Mucosa of descending colon (tissue), 3 donors: ENCODE data around the gene C8G. TPM values are rescaled to one million over a fixed set of nuclear protein-coding genes. Genes with fewer than 3 reads are reported as not detected.

ENCODE experiments used
- ATAC-seq: fragments of 200-7000 bp; cut with Tn5 transposase; one replicate; pipeline ENCODE4 v1.9.1; 2020; ENCODE audit warnings: mild to moderate bottlenecking, moderate library complexity
- DNase-seq, 3 donors: peaks; one replicate each; pipeline ENCODE4 v3.0.0-alpha.2; 2020
- H3K36me3 ChIP-seq: fragments of 200-600 bp; one replicate; pipeline ENCODE4 v1.8.0; 2021; ENCODE audit warnings: low read depth, mild to moderate bottlenecking
- H3K4me1 ChIP-seq: fragments of 200-600 bp; one replicate; pipeline ENCODE4 v1.8.0; 2021; ENCODE audit warnings: low read depth, mild to moderate bottlenecking
- H3K4me3 ChIP-seq: fragments of 200-600 bp; one replicate; pipeline ENCODE4 v1.8.0; 2021; ENCODE audit warnings: mild to moderate bottlenecking
- H3K9me3 ChIP-seq: fragments of 200-600 bp; one replicate; pipeline ENCODE4 v1.8.0; 2021; ENCODE audit warnings: mild to moderate bottlenecking
- CTCF ChIP-seq: fragments of 200-600 bp; IDR thresholded peaks from one replicate; pipeline ENCODE4 v1.8.0; 2022; ENCODE audit warnings: antibody characterized with exemption, mild to moderate bottlenecking
- intact Hi-C, 2 donors: fragments of 100-400 bp; cut with DNase I in 1 of 2; cut with micrococcal nuclease in 1 of 2; formaldehyde crosslinking; loops; one replicate each; pipeline versions ENCODE4 v1.11.0 to v1.11.1; 2022; cut with DNase I, micrococcal nuclease
- total RNA-seq, 3 donors: library from RNA; stranded (reverse); fragmentation: NEBNext Ultra II Directional in 2 of 3; extraction: Animal tissue kit (Norgen Biotek cat#: 25700) in 2 of 3; gene quantifications; one replicate each; pipeline versions ENCODE4 v1.2.1 to v1.2.4, GENCODE V29; 2021 to 2023
- donor health status: DM: no; HTN: no; CAD: no; lungs with moderate emphysema.
- donor health status: DM: no; HTN: no; CAD: no.
- donor health status: DM: no; HTN: yes; CAD: no.

Gene C8G
- total RNA-seq, 3 donors from 2014 or later, result 3.2 to 15.4 (median 10.4) TPM

- no peak for ATAC-seq
- Histone ChIP-seq H3K9me3 (no peaks in the 10 kb centered on the region), H3K4me1 (peaks cover 38% of the 10 kb centered on the region), H3K36me3 (no peaks in the 10 kb centered on the region), H3K4me3 (no peak within 1 kb of the TSS)
- intact Hi-C loops, result no loop called here
- TF ChIP-seq CTCF, result no peak
- DNase-seq, result peak; percentile 47 to 63 (median 55)
Measured at GRCh38 chr9:136951541-136952320, 6.7 kb downstream of the C8G start, which contains the start of gene LCN12. TSS of gene LCN12 (plus strand) at chr9:136952273. CDS start at chr9:136952328, 55 bp downstream.

GRCh38 chr9:136952321-136952850 lies 7.3 kb downstream of the C8G start:
- H3K9me3 ChIP-seq, result no peaks in the 10 kb centered on the region
- DNase-seq (peak in 1 of 3 donors; percentile 54), ATAC-seq (no peak)
- TF ChIP-seq CTCF, result no peak
- intact Hi-C loops, result no loop called here
- H3K4me1 ChIP-seq, result peaks cover 38% of the 10 kb centered on the region
- H3K4me3 ChIP-seq, result no peak overlapping the region
- no peaks in the 10 kb centered on the region for H3K36me3 ChIP-seq

- no peaks in the 10 kb centered on the region for H3K9me3 ChIP-seq
- DNase-seq (peak in 2 of 3 donors; percentile 28 to 44), ATAC-seq (no peak)
- no peaks in the 10 kb centered on the region for H3K36me3 ChIP-seq
- TF ChIP-seq CTCF, result no peak
- H3K4me3 ChIP-seq, result no peak overlapping the region
- peaks cover 32% of the 10 kb centered on the region for H3K4me1 ChIP-seq
- intact Hi-C loops, result no loop called here
Measured at GRCh38 chr9:136952876-136953770, 8.1 kb downstream of the C8G start.

- DNase-seq, result peak in 1 of 3 donors; percentile 28
- ATAC-seq, result no peak
- intact Hi-C loops, result no loop called here
- Histone ChIP-seq H3K36me3 (no peaks in the 10 kb centered on the region), H3K4me1 (peaks cover 25% of the 10 kb centered on the region), H3K4me3 (no peak overlapping the region), H3K9me3 (no peaks in the 10 kb centered on the region)
- TF ChIP-seq CTCF, result no peak
Measured at GRCh38 chr9:136953771-136954269, 8.8 kb downstream of the C8G start.

GRCh38 chr9:136954270-136955083 lies 9.4 kb downstream of the C8G start:
- H3K36me3 ChIP-seq, result no peaks in the 10 kb centered on the region
- ATAC-seq, result no peak
- intact Hi-C loops, result no loop called here

More at GRCh38 chr9:136954270-136955083, 9.4 kb downstream of the C8G start:
- Histone ChIP-seq H3K4me3 (no peak overlapping the region), H3K4me1 (peaks cover 19% of the 10 kb centered on the region), H3K9me3 (no peaks in the 10 kb centered on the region)
- TF ChIP-seq CTCF, result no peak
- DNase-seq, result peak in 2 of 3 donors; percentile 24 to 49
